ENCODE measurements around the gene BAIAP2.
A peak's percentile ranks its signal among the peaks of the same experiment; 100 is the strongest.
"Not testable (repeated sequence)": the region's sequence is repeated elsewhere in the genome, so short reads cannot be mapped to it uniquely, and the experiment has no call there.

The BAIAP2 gene

DNA sequence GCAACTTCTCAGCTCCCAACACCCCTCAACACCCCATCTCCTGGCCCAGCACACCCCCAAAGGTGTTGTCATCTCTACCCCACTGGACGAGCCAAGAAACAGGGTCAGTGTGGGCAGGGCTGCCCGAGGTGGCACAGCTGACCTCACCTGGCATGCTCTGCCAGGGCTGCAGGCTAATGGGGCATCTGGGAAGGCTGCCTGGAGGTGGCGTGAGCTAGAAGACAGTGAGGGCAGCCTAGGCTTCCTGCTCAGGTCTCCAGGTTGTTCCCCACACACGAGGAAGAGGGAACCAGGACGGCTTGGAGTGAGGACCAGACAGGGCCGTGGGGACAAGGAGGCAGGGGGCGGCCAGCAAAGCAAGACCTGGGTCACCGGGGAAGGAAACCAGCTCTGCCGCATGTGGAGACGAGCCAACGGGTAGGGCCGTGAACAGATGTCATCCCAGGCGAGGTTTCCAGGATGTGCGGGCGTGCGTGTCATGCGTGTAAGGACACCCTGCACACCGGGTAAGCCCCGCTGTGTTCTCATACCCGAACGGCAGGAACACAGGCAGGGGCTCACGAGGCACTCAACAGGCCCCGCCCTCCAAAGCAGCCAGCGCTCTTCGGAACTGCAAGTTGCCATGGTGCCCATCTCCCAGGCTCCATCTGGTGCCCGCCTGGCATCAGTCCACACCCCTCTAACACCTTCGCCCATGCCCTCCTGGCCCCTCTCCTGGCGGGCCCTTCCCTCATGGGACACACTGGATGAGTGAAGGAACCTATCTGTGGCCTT is 100.7 kb downstream of the BAIAP2 start:
- DNase-seq (ENCODE audit: low read depth in 2 of 2, low spot score in 1 of 2) = no peak

DNA sequence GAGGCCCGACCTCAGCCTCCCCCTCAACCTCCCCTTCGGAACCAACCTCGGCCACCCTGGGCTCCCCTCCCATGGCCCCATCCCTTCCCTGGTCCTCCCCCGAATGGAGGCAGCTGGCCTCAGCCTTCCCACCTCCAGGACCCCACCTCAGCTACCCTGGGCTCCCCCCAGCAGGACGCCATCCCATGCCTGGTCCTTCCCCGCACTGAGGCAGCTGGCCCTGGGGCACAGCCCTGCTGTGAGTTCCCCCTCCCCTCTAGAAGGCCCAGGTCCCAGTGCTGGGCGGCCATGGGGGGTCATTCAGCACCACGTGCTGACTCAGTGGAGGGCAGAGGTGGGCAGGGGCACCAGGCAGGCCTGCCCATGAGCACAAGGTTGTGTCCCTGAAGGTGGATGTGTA is 101.4 kb downstream of the BAIAP2 start:
- no peak for DNase-seq (ENCODE audit: low read depth in 2 of 2, low spot score in 1 of 2)

DNA sequence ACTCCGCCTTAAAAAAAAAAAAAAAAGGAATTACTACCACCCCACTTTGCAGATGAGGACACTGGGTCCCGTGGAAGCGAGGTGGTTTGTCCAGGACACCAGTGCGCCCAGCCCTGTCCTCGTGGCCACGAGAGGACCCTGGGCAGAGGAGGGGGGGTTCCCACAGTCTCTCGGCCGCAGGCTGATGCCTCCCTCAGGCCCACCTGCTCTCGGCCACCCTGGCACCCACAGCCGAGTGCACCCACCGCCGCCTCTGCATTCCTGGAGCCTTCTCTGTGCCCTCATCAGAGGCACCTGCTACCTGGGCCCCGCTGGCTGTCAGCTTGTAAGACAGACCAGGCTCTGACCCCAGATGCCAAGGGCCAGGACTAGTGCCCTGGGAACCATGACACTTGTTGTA is 102.3 kb downstream of the BAIAP2 start:
- DNase-seq (ENCODE audit: low read depth in 2 of 2, low spot score in 1 of 2) = no peak

DNA sequence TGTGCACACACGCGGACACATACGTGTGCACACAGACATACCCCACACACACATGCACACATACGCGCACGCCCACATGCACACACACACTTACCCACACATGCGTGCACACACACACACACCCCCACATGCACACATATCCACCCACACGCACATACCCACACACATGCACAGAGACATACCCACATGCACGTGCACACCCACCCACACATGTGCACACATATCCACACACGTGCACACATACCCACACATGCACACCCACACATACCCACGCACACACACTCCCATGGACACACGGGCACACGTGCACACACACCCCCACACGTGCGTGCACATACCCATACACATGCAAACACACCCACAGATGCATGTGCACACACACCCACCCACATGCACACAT is 103.1 kb downstream of the BAIAP2 start:
- no peak for DNase-seq (ENCODE audit: low read depth in 2 of 2, low spot score in 1 of 2)

DNA sequence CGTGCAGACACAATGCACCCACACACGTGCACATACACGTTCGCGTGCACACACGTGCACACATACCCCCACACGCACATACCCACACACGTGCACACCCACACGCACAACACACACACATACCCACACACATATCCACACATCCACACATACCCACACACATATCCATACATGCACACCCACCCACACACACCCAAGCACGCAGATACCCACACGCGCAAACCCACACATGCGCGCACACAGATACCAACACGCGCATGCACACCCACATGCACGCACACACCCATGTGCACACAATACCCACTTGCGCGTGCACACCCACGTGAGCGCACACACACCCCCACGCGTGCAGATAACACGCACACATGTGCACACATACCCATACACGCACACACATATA is 103.5 kb downstream of the BAIAP2 start:
- DNase-seq (ENCODE audit: low read depth in 2 of 2, low spot score in 1 of 2) = no peak

DNA sequence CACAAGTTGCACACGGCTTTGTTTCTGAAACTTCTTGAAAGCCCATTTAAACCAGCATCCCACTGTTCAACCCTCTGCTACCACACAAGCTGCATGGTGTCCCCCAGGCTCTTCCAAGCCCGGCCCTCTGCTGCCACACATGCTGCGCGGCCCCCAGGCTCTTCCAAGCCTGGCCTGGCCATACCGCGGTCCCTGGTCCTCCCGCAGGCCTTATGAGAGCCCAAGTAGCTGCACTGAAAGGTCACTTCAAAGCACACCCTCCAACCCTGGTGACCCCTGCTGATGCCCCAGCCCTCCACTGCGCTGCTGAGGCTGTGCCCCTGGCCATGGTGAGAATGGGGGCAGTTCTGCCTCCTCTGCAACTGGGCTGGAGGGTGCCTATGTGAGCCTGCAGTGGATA is 104.5 kb downstream of the BAIAP2 start:
- DNase-seq (ENCODE audit: low read depth in 2 of 2, low spot score in 1 of 2) = no peak

DNA sequence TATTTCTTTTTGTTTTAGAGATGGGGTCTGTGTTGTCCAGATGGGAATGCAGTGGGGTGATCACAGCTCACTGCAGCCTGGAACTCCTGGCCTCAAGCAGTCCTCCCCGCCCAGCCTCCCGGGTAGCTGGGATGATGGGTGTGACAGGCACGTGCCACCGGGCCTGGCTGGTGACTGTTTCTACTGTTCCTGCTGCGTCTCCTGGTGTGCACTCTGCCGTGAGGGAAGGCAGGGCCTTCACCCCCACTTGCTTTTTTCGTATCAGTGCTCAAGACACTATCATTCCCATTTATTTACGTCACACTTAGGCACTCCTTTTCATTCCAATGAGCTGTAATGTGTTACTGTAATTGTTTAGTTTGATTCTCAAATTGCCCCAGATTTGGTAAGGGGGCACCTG is 105.1 kb downstream of the BAIAP2 start:
- no peak for DNase-seq (ENCODE audit: low read depth in 2 of 2, low spot score in 1 of 2)

DNA sequence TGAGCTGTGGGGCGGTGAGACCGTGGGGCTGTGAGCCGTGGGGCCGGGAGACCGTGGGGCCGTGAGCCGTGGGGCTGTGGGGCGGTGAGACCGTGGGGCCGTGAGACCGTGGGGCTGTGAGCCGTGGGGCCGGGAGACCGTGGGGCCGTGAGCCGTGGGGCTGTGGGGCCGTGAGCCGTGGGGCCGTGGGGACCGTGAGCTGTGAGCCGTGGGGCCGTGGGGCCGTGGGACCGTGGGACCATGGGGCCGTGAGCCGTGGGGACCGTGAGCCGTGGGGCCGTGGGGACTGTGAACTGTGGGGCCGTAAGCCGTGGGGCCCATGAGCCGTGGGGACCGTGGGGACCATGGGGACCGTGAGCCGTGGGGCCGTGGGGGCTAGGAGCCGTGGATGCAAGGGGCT is 105.7 kb downstream of the BAIAP2 start:
- DNase-seq (ENCODE audit: low read depth in 2 of 2, low spot score in 1 of 2) = no peak

DNA sequence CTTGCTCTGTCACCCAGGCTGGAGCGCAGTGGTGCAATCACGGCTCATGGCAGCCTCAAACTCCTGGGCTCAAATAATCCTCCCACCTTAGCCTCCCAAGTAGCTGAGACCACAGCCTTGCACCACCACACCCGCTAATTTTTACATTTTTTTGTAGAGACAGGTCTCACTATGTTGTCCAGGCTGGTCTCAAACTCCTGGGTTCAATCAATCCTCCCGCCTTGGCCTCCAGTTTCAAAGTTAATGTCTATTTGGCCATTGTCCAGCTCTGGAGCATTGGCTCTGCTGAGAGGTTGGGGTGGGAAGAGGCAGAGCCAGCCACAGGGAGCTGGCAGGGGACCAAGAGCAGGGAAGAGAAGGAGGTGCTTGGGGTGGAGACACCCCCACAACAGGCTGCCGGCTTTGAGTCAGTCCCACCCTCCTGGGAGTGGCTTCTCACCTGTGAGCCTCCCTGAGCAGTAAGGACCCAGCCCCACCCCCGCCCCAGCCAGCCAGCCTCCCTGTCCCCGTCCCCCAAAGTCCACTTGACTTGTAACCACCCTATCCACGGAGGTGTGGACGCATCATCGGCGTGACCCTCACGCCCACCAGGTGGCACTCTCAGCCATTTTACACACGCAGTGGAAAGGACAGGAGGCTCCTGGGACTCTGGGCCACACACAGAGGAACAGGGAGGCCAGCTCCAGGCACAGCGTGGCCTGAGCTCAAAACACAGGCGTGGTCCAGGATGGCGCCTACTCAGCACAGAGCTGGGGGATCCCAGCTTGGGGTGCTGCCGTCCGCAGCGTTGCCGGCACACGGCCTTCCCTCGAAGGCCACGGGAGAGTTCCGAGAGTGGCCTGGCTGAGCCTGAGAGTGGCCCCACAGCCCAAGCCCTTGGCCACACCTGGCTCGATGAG is 107.6 kb downstream of the BAIAP2 start:
- peak; percentile 15 to 25 for DNase-seq (ENCODE audit: low read depth in 2 of 2, low spot score in 1 of 2)

DNA sequence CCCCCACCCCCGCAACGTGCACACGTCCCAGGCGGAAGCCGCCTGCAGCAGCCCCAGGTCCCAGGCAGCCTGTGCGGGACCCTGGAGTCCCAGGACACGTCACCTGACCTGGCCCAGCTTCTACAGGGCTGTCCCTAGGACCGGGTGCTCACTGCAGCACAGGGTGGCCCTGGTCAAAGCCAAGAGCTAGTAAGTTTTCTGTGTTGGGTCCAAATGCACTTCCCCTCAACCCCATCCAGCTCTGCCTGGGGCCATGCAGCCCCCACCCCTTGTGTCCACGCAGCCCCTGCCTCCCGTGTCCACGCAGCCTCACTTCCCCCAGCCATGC is 108.2 kb downstream of the BAIAP2 start:
- DNase-seq (ENCODE audit: low read depth in 2 of 2, low spot score in 1 of 2) = no peak

DNA sequence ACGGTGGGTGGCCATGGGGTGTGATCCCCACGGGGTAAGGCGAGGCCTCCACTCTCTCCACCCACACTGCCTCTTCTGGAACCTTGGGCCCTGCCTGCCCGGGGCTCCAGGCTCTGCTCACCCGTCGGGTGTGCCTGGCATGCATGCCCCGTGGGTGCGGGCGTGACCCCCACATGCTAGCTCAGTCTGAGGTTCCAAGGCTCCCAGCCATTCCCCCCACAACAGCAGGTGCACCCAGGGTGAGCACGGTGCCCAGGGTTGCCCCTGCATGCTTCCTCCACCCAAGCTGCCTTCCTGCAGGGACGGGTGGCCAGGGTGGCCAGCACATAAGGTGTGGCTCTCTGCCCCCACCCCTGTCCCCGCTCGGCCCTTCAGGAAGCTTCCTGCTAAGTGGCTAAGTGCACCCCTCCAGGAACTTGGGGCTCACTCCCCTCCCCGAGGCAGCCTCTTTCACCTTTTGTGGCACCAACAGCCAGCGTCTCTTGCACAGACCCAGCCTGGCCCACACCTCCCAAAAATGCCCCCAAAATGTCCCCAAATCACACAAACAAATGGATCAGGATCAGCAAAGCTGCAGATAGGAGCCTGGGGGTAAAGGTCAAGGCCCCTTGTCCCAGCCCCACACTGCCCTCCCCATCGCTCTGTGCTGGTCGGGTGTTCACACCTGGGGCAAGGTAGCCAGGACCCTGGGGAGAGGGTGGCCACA is 108.9 kb downstream of the BAIAP2 start:
- no peak for DNase-seq (ENCODE audit: low read depth in 2 of 2, low spot score in 1 of 2)

DNA sequence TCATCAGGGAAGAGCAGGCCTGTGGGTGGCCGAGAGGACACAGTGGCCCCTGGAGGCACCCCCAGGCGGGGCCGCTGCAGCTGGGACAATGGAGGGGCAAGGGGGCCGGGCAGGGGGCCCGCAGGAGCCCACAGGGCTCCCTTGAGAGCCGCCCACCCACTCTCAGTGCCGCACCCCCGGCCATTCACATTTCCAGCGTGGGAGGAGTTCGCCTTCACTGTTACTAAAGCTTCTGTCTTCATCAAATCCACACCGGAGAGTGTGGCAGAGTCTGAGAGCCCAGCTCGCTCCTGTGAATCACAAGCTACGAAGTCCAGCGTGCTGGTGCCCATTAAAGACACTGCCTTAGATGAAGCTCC is 109.5 kb downstream of the BAIAP2 start:
- no peak for DNase-seq (ENCODE audit: low read depth in 2 of 2, low spot score in 1 of 2)

DNA sequence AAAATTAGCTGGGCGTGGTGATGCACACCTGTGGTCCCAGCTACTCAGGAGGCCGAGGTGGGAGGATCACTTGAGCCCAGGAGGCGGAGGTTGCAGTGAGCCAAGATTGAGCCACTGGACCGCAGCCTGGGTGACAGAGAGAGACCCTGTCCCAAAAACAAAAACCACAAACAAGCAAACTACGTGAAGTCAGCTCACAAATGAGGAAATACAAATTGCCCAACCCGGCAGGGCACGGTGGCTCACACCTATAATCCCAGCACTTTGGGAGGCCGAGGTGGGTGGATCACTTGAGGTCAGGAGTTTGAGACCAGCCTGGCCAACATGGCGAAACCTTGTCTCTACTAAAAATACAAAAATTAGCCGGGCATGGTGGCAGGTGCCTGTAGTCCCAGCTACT is 111.3 kb downstream of the BAIAP2 start:
- DNase-seq (ENCODE audit: low read depth in 2 of 2, low spot score in 1 of 2) = not testable (repeated sequence)

DNA sequence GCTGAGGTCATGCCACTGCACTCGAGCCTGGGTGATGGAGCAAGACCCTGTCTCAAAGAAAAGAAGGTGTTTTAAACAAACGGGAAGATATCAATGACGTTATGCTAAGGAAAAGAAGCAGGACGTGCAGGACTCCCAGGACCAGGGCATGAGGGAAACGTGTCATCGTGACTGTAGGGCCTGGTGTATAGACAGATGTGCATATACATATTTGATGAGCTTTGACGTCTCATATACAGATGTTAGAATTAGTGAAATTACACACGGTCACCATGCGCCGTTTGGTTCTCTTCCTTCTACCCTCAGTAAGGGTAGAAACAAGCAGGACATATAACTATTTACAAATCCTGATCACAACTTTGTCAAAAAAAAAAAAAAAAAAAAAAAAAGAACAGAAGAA is 112.8 kb downstream of the BAIAP2 start:
- DNase-seq (ENCODE audit: low read depth in 2 of 2, low spot score in 1 of 2) = no peak

DNA sequence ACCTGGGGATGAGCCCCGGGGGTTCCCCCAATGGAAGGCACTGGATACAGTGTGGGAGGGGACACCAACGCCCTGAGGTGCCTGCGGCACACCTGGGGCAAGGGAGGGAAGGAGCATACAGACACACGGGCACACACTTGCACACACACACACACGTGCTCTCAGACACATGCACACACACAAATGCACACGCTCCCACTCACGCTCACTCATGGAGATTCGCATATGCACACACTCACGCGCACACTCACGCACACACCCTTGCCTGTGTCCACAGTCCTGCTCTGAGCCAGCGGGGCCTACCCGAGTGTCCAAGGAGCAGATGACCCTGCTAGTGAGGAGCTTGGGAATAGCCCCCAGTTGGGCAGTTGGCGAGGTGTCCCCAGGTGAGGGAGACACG is 113.6 kb downstream of the BAIAP2 start:
- DNase-seq (ENCODE audit: low read depth in 2 of 2, low spot score in 1 of 2) = no peak

DNA sequence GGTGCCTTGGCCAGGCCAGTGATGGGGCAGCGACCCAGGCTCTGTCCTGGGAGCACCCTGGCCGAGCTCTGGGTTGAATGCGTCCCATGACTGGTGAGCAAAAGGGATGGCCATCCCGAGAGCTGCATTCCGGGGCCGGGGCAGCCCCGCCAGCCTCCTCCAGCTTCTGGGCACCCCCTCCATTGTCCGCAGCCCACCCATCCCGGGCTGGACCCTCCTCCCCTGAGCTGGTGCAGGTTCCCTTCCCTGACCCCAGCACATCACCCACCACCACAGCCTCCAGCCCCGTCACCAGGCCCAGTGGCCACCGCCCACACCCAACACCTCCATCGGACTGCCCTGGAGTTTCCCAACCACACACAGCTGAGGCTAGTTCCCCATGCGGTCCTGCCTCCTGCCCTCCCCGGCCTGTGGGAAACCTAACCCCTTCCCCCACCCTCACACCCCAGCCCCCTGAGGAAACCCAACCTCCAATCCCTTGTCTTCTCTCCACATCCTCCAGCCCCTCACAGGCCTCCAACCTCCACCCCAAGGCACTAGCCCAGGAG is 114.1 kb downstream of the BAIAP2 start:
- DNase-seq (ENCODE audit: low read depth in 2 of 2, low spot score in 1 of 2) = no peak

DNA sequence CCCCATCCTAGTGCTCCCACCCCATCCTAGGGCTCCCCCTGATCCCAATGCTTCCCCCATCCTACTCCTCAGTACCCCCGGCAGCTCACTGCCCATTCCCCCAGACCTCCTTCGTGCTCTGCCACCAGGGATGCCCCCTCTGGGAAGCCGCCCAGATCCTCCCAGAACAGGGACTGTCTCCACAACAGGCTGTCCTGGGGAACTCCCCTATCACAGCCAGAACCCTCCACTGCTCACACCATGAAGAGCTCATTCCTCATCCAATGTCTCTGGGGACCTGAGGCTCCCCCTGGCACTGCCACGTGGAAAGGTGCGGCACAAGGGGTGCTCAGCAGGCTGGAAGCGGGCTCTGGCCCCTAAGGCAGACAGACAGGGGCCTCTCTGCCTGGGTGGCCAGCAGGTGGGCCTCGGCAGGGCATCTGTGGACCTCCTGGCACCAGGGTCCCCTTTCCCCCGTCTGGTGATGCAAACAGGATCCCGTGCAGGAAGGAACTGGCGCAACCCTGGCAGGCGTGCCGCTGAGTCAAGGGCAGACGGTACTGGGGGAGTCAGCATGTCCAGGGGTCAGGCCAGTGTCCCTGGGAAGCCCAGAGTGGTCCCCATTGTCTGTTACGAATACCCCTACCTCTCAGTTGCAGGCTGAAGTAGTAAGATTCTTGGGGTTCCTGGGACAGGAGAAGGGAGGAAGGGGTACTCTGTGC is 115.6 kb downstream of the BAIAP2 start:
- DNase-seq (ENCODE audit: low read depth in 2 of 2, low spot score in 1 of 2) = no peak

DNA sequence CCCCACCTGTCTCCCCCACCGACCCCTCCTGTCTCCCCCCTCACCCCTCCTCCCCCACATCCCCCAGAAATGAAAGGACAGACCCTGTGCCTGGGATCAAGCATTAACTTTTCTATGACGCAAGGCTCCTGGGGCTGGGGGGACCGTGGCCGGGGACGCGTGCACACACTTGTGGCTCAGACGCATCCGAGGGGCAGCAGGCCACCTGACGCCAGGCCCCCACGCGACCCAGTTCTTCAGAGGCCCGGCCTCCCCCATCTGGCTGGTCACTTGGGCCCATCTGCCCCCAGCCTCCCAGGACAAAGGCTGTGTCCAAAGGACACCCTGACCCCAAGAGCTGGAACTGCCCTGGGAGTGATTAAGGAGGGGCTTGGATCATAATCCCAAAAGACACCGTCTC is 116.3 kb downstream of the BAIAP2 start:
- DNase-seq (ENCODE audit: low read depth in 2 of 2, low spot score in 1 of 2) = no peak

DNA sequence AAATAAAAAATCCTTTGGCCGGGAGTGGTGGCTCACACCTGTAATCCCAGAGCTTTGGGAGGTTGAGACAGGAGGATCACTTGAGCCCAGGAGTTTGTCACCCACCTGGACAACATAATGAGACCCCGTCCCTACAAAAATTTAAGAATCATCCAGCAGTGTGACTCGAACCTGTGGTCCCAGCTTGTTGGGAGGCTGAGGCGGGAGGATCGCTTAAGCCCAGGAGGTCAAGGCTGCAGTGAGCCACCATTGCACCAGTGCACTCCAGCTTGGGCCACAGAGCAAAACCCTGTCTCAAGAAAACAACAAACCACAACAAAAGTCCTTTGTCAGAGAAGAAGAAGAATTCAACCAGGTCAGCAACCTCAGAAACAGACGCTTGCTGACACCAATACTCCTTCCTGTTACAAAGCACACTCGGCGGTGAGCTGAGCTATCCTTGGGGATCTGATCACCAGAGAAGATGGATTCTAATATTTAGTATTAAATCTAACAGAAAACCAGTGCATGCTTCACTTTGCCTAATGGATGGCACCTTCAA is 117.4 kb downstream of the BAIAP2 start:
- DNase-seq (ENCODE audit: low read depth in 2 of 2, low spot score in 1 of 2) = no peak

DNA sequence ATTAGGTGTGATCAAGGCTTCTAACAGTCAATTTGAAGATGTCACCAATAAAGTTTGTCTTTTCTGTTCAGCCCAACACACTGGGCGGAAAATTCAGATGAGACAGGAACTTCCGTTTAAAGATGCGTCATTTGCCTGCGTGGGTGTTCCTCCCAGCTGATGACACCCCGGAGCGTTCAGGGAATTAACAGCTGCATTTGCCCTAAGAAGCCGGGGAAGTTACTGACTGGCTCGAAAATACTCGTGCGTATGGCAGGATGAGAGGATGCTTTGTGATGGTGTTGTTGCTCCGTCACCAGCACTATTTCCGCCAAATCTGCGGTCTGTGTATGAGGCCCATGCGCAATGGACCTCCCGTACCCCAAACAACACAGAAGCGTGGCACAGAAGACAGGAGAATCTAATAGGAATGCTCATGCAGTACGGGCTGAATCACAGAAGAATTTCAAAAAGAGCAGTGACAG is 118.4 kb downstream of the BAIAP2 start:
- DNase-seq (ENCODE audit: low read depth in 2 of 2, low spot score in 1 of 2) = no peak

DNA sequence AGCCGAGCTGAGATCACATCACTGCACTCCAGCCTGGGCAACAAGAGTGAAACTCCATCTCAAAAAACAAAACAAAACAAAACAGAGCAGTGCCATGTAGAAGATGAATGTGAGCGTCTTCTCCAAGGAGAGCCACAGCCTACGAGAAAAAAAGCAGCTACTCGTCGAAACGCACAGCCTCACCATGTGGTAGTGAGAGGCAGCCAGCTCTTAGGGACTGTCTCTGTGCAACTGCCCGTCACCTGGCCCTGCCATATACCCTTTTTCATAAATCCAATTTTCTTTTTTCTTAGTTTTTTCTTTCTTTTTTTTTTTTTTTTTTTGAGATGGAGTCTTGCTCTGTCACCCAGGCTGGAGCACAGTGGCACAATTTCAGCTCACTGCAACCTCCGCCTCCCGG is 119.1 kb downstream of the BAIAP2 start:
- DNase-seq (ENCODE audit: low read depth in 2 of 2, low spot score in 1 of 2) = not testable (repeated sequence)

All from stimulated activated CD8-positive, alpha-beta memory T cell treated with anti-CD3 and anti-CD28 coated beads, Interleukin-4, amount 100 ng/mL, for 1 hour (primary cell).